T47D (cell line): ENCODE data around the gene RELN.

ENCODE experiments used
- DNase-seq, 2 experiments: peaks; one replicate each; pipeline versions ENCODE4 v3.0.0 to v3.0.0-alpha.2; 2011 to 2012; ENCODE audit warnings: low read depth in 1 of 2, low spot score in 1 of 2
- JUND ChIP-seq: IDR thresholded peaks from 2 replicates; pipeline ENCODE4 v1.6.1; 2012; ENCODE audit warnings: low read depth
- in situ Hi-C: cut with HindIII; loops from 2 replicates; pipeline ENCODE4 v1.10.0; 2016; ENCODE audit warnings: low sequenced_read_pairs, low pct_unique_long_range_greater_than_20kb

Gene RELN

GRCh38 chr7:103719070-103719469 is 270.4 kb downstream of the RELN start:
- in situ Hi-C loops, result no loop called here
- no peak for TF ChIP-seq JUND
- DNase-seq, result no peak

DNA sequence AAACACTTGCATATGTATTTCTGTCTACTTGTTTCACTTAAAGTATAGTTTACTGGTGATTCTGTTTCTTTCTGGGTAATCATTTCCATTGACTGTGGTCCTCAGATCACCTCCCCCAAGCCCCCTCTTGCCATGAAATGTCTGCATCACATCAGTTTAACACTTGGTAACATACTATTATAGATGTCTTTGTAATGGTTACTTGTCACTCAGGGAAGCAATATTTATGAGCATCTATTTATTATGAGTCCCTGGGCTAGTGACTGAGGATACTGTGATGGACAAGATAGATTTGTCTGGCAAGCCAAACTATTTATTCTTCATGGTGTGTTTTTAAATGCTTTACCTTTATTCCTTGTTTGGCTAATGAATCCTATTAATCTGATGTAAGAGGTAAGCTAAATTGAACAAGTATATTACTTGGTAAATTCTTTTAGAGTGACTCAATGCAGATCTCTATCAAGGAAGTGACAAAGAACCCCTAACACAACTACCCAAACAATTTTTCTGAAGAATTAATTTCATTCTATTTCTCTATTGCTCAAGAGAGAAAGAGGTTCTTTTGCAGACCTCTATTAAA is 270.9 kb downstream of the RELN start:
- DNase-seq, result no peak
- in situ Hi-C loops, result no loop called here
- TF ChIP-seq JUND, result no peak

GRCh38 chr7:103717574-103717973 is 271.9 kb downstream of the RELN start:
- no peak for TF ChIP-seq JUND
- no peak for DNase-seq
- in situ Hi-C loops, result no loop called here

GRCh38 chr7:103715376-103716120 is 273.9 kb downstream of the RELN start:
- in situ Hi-C loops, result no loop called here
- DNase-seq, result no peak
- TF ChIP-seq JUND, result no peak

DNA sequence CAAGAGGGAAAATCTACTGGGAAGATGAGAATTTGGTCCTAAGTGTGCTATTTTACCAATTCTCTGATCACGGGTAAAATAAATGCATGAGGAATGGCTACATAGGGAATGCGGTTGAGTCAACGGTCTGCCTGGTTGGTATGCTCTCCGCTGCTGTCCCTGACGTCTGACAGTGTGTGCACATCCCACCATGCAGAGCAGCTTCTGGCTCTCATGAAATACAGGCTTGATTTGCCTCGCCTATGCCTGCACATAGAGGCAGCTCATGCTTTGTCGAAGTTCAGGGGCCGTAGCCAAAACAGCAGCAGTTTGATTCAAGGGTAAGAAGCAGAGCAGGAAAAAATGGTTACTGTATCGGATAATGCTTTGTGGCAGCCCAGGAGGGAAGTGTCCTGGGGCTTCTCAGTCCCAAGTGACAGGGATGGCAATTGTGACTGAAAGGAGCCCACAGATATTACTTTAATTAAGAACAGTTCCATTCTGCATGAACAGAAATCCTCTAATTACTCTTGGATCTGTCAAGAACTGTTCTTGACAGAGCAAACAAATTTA is 275.0 kb downstream of the RELN start:
- in situ Hi-C loops, result no loop called here
- no peak for TF ChIP-seq JUND
- DNase-seq, result no peak

- no peak for DNase-seq
- TF ChIP-seq JUND, result no peak
- in situ Hi-C loops, result no loop called here
These were observed 276.3 kb downstream of the RELN start for GRCh38 chr7:103712991-103713778.

GRCh38 chr7:103711413-103711812 is 278.0 kb downstream of the RELN start:
- TF ChIP-seq JUND, result no peak
- in situ Hi-C loops, result no loop called here
- no peak for DNase-seq

GRCh38 chr7:103710247-103710646 is 279.2 kb downstream of the RELN start:
- DNase-seq, result no peak
- no peak for TF ChIP-seq JUND
- in situ Hi-C loops, result no loop called here

GRCh38 chr7:103706805-103707204 is 282.7 kb downstream of the RELN start:
- TF ChIP-seq JUND, result no peak
- in situ Hi-C loops, result no loop called here
- DNase-seq, result no peak

DNA sequence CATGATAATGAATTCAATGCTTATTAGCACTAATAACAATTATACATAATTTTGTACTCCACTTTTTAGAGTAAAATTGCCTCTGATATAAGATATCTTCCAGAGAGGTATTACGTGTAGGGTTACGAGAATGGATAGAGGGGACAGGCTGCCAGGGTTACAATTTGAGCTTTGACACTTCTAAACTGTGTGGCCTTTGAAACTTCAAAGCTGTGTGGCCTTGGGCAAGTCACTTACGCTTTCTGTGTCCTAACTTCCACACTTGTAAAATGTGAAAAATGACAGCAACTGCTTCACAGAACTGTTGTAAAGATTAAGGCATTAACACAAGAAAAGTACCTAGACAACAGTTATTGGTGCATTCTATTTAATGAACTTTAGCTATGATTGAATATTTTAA is 283.9 kb downstream of the RELN start:
- TF ChIP-seq JUND, result no peak
- in situ Hi-C loops, result no loop called here
- DNase-seq, result no peak

DNA sequence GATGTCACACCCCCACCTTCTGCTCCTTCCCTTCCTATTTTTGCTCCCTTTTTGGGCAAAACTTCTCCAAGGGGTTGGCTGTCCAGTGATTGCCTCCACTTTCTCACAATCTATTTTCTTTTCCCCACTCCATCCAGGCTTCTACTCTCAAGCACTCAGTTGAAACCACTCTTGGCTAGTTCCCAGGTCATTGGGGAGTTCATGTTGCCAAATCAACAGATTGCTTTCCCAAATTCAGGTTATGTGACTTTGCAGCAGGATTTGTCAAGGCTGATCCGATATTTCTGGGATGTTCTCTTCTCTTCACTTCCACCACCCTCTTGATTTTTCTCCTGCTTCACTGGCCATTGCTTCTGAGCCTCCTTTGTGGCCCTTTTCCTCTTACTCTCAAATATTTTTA is 284.8 kb downstream of the RELN start:
- in situ Hi-C loops, result no loop called here
- TF ChIP-seq JUND, result no peak
- no peak for DNase-seq

GRCh38 chr7:103702982-103703381 is 286.5 kb downstream of the RELN start:
- DNase-seq, result no peak
- no peak for TF ChIP-seq JUND
- in situ Hi-C loops, result no loop called here

- in situ Hi-C loops, result no loop called here
- no peak for DNase-seq
- no peak for TF ChIP-seq JUND
These were observed 287.0 kb downstream of the RELN start for GRCh38 chr7:103702454-103702853.
